Endodermal cell (in vitro differentiated cells): ENCODE measurements around the gene AFF3. TPM values are rescaled to one million over a fixed set of nuclear protein-coding genes. Genes with fewer than 3 reads are reported as not detected.

Experiments
- DNase-seq: peaks from one replicate; pipeline ENCODE4 v3.0.0-alpha.2; 2017
- H3K27ac ChIP-seq: 2 replicates; pipeline ENCODE4 v1.5.1; 2013; ENCODE audit warnings: mild to moderate bottlenecking, low read depth, low read length, moderate library complexity
- H3K27me3 ChIP-seq: 2 replicates; pipeline ENCODE4 v1.6.1; 2013; ENCODE audit warnings: mild to moderate bottlenecking, low read length, moderate library complexity; ENCODE audit not compliant: insufficient read depth, control insufficient read depth, poor library complexity, severe bottlenecking
- H3K36me3 ChIP-seq: 2 replicates; pipeline ENCODE4 v1.7.0; 2013; ENCODE audit warnings: mild to moderate bottlenecking, low read length, moderate library complexity; ENCODE audit not compliant: control insufficient read depth, insufficient read depth
- H3K4me1 ChIP-seq: one replicate; pipeline ENCODE4 v1.7.0; 2013; ENCODE audit warnings: low read length; ENCODE audit not compliant: control insufficient read depth, insufficient read depth
- H3K4me3 ChIP-seq: 2 replicates; pipeline ENCODE4 v1.5.1; 2013; ENCODE audit warnings: mild to moderate bottlenecking, low read length, moderate library complexity
- H3K9ac ChIP-seq: 2 replicates; pipeline ENCODE4 v1.6.1; 2013; ENCODE audit warnings: mild to moderate bottlenecking, low read length, moderate library complexity; ENCODE audit not compliant: poor library complexity, severe bottlenecking; ENCODE audit errors: extremely low read depth
- H3K9me3 ChIP-seq: 2 replicates; pipeline ENCODE4 v1.6.1; 2013; ENCODE audit warnings: mild to moderate bottlenecking, low read length, moderate library complexity; ENCODE audit not compliant: control insufficient read depth
- H3K27ac Mint-ChIP-seq: 2 replicates; pipeline ENCODE4 v1.8.0; 2020; ENCODE audit warnings: mixed read lengths
- H3K27me3 Mint-ChIP-seq: 2 replicates; pipeline ENCODE4 v1.8.0; 2021; ENCODE audit warnings: mild to moderate bottlenecking, mixed read lengths; ENCODE audit not compliant: insufficient read depth
- H3K36me3 Mint-ChIP-seq: 2 replicates; pipeline ENCODE4 v1.8.0; 2020; ENCODE audit warnings: low read depth, mixed read lengths
- H3K4me1 Mint-ChIP-seq: 2 replicates; pipeline ENCODE4 v1.8.0; 2020; ENCODE audit warnings: mixed read lengths
- H3K4me3 Mint-ChIP-seq: 2 replicates; pipeline ENCODE4 v1.8.0; 2020; ENCODE audit warnings: mild to moderate bottlenecking, moderate library complexity, mixed read lengths
- H3K9me3 Mint-ChIP-seq: 2 replicates; pipeline ENCODE4 v1.8.0; 2020; ENCODE audit warnings: mild to moderate bottlenecking, mixed read lengths
- CTCF ChIP-seq: fragments of 200-600 bp; sonication (generic); conservative IDR thresholded peaks from 2 replicates; pipeline ENCODE4 v1.5.0; 2021; ENCODE audit warnings: antibody characterized with exemption, mild to moderate bottlenecking
- WGBS, 2 experiments: methylation state at CpG; one replicate each; pipeline versions ENCODE4 v1.1.5 to v1.1.7; 2013; ENCODE audit warnings: missing lambda C conversion rate in 2 of 2, mixed read lengths in 1 of 2; ENCODE audit not compliant: insufficient coverage in 1 of 2, insufficient read length in 1 of 2; 5-methylcytosine and 5-hydroxymethylcytosine counted together
- total RNA-seq, 2 donors: library from RNA; stranded (reverse); fragmentation: NEBNext Ultra II Directional in 1 of 2; extraction: Animal tissue kit (Norgen Biotek cat#: 25700) in 1 of 2; gene quantifications; 2 replicates in 1 of 2; 3 replicates in 1 of 2; pipeline ENCODE4 v1.2.1, GENCODE V29; 2021

The AFF3 gene
- total RNA-seq, 2 donors from 2014 or later, result 0.62 to 0.73 TPM

- H3K27me3 Mint-ChIP-seq, result peaks cover 5% of the 10 kb centered on the region
- Histone ChIP-seq H3K9me3 (no peaks in the 10 kb centered on the region), H3K4me1 (no peaks in the 10 kb centered on the region), H3K36me3 (no peaks in the 10 kb centered on the region), H3K27ac (no peak overlapping the region), H3K4me3 (no peak overlapping the region), H3K9ac (no peak overlapping the region), H3K27me3 (no peaks in the 10 kb centered on the region)
- no peak overlapping the region for H3K27ac Mint-ChIP-seq
- H3K4me3 Mint-ChIP-seq, result no peak overlapping the region
- H3K4me1 Mint-ChIP-seq, result peaks cover 9% of the 10 kb centered on the region
- TF ChIP-seq CTCF, result no peak
- WGBS, 2 experiments, result 89 to 90% methylated on average over 6 to 9 of the region's 9 CpGs
- H3K9me3 Mint-ChIP-seq, result no peaks in the 10 kb centered on the region
- DNase-seq, result no peak
- no peaks in the 10 kb centered on the region for H3K36me3 Mint-ChIP-seq
Measured at GRCh38 chr2:99865818-99866676, 276.3 kb downstream of the AFF3 start.

- no peak overlapping the region for H3K4me3 Mint-ChIP-seq
- H3K9ac ChIP-seq, result no peak overlapping the region
- DNase-seq, result no peak
- WGBS, 2 experiments, result 86 to 93% methylated on average over 8 to 10 of the region's 10 CpGs
- TF ChIP-seq CTCF, result no peak
- no peaks in the 10 kb centered on the region for H3K36me3 Mint-ChIP-seq
- H3K9me3 Mint-ChIP-seq, result no peaks in the 10 kb centered on the region
- no peak overlapping the region for H3K27ac ChIP-seq
- no peak overlapping the region for H3K4me3 ChIP-seq
- H3K27ac Mint-ChIP-seq, result no peak overlapping the region
- H3K27me3 ChIP-seq, result no peaks in the 10 kb centered on the region
- no peaks in the 10 kb centered on the region for H3K4me1 ChIP-seq
- H3K36me3 ChIP-seq, result no peaks in the 10 kb centered on the region
- peaks cover 9% of the 10 kb centered on the region for H3K4me1 Mint-ChIP-seq
- no peaks in the 10 kb centered on the region for H3K9me3 ChIP-seq
- H3K27me3 Mint-ChIP-seq, result peaks cover 3% of the 10 kb centered on the region
Measured at GRCh38 chr2:99864561-99865553, 277.5 kb downstream of the AFF3 start.

- 95 to 100% methylated on average over 2 of the region's 2 CpGs for WGBS, 2 experiments
- Histone ChIP-seq H3K9me3 (no peaks in the 10 kb centered on the region), H3K4me1 (no peaks in the 10 kb centered on the region), H3K4me3 (no peak overlapping the region), H3K9ac (no peak overlapping the region), H3K27ac (no peak overlapping the region), H3K27me3 (no peaks in the 10 kb centered on the region), H3K36me3 (no peaks in the 10 kb centered on the region)
- Mint-ChIP-seq H3K9me3 (no peaks in the 10 kb centered on the region), H3K27me3 (peaks cover 3% of the 10 kb centered on the region), H3K4me1 (peaks cover 9% of the 10 kb centered on the region), H3K36me3 (no peaks in the 10 kb centered on the region), H3K27ac (no peak overlapping the region), H3K4me3 (no peak overlapping the region)
- DNase-seq, result no peak
- no peak for TF ChIP-seq CTCF
Measured at GRCh38 chr2:99863903-99864270, 278.5 kb downstream of the AFF3 start.
